Chondrocyte (in vitro differentiated cells): ENCODE measurements around the gene LYRM4. TPM values are rescaled to one million over a fixed set of nuclear protein-coding genes. Genes with fewer than 3 reads are reported as not detected.

Source experiments
- DNase-seq: peaks from one replicate; pipeline ENCODE4 v3.0.0; 2021; ENCODE audit warnings: mixed read lengths, low spot score
- H3K27ac Mint-ChIP-seq: one replicate; pipeline ENCODE4 v1.8.0; 2021; ENCODE audit warnings: mild to moderate bottlenecking, moderate library complexity, mixed read lengths; ENCODE audit not compliant: unreplicated experiment
- H3K27me3 Mint-ChIP-seq: 2 replicates; pipeline ENCODE4 v1.8.0; 2021; ENCODE audit warnings: low read depth, mixed read lengths
- H3K36me3 Mint-ChIP-seq: 2 replicates; pipeline ENCODE4 v1.8.0; 2021; ENCODE audit warnings: low read depth, mixed read lengths
- H3K4me1 Mint-ChIP-seq: 2 replicates; pipeline ENCODE4 v1.8.0; 2021; ENCODE audit warnings: low read depth, mild to moderate bottlenecking, mixed read lengths
- H3K4me3 Mint-ChIP-seq: one replicate; pipeline ENCODE4 v1.8.0; 2021; ENCODE audit warnings: mild to moderate bottlenecking, moderate library complexity, mixed read lengths; ENCODE audit not compliant: unreplicated experiment
- H3K9me3 Mint-ChIP-seq: 2 replicates; pipeline ENCODE4 v1.8.0; 2021; ENCODE audit warnings: low read depth, mixed read lengths
- CTCF ChIP-seq: fragments of 200-600 bp; sonication (generic); IDR thresholded peaks from 2 replicates; pipeline ENCODE4 v1.5.0; 2021; ENCODE audit warnings: antibody characterized with exemption, mild to moderate bottlenecking, moderate library complexity
- microRNA-seq: library from miRNA; unstranded; fragments of <30 nt; microRNA quantifications from one replicate; pipeline ENCODE4 v1.2.0, GENCODE V29; 2020; ENCODE audit warnings: borderline number of aligned reads
- total RNA-seq: library from RNA; stranded (reverse); gene quantifications from 3 replicates; pipeline ENCODE4 v1.2.1, GENCODE V29; 2021

Gene LYRM4
- total RNA-seq, 1 donor from 2014 or later, result 18.0 TPM

GRCh38 chr6:5059036-5059896, 201.5 kb downstream of the LYRM4 start:
- no peak overlapping the region for H3K4me3 Mint-ChIP-seq

More at GRCh38 chr6:5059036-5059896, 201.5 kb downstream of the LYRM4 start:
- Mint-ChIP-seq H3K4me1 (peaks cover 17% of the 10 kb centered on the region), H3K36me3 (peaks cover 1% of the 10 kb centered on the region), H3K27me3 (no peaks in the 10 kb centered on the region), H3K9me3 (peaks cover 3% of the 10 kb centered on the region), H3K27ac (no peak overlapping the region)
- DNase-seq, result no peak
- no peak for TF ChIP-seq CTCF

Small RNA genes lying within 50 kb of the gene (microRNA-seq; reads per million reads assigned to microRNA genes)
- 3.3 reads per million for gene MIR3691

Other genes with a start within 250 kb of the LYRM4 start
- 0.56 to 2.6 TPM (median 2.2 TPM) in 3 replicates for gene PPP1R3G, start 175.6 kb downstream of the LYRM4 start, total RNA-seq
- 10.7 to 18.1 TPM (median 11.8 TPM) in 3 replicates for gene FARS2, start 563 bp upstream of the LYRM4 start, total RNA-seq